HCT116 (cell line): ENCODE data around the gene FOXP1. TPM values are rescaled to one million over a fixed set of nuclear protein-coding genes. Genes with fewer than 3 reads are reported as not detected.

Experiments
- ATAC-seq: fragments of 200-7000 bp; cut with Tn5 transposase; 2 replicates; pipeline ENCODE4 v1.9.1; 2020; ENCODE audit warnings: mild to moderate bottlenecking, moderate library complexity
- BruUV-seq: library from RNA; stranded (reverse); fragments of 400-500 nt; replicated peaks from 2 replicates; lab custom pipeline; 2021; lab: Mats Ljungman, UMichigan
- CTCF ChIA-PET: fragments of 300-600 bp; sonication (Branson Sonifier 250); formaldehyde crosslinking; loops from one replicate; lab custom pipeline; 2021; ENCODE audit warnings: antibody characterized with exemption; lab: Charles Lee
- POLR2A ChIA-PET: fragments of 300-600, 350-600 bp; sonication (Branson Sonifier 250); formaldehyde crosslinking; loops from one replicate; lab custom pipeline; 2021; ENCODE audit warnings: antibody characterized with exemption; lab: Charles Lee
- RAD21 ChIA-PET, 2 experiments: fragments of 300-600 bp; sonication (Branson Sonifier 250); formaldehyde crosslinking; loops; one replicate each; lab custom pipeline; 2023; ENCODE audit warnings: low total read pairs in 2 of 2; ENCODE audit not compliant: uncharacterized antibody in 2 of 2, unreplicated experiment in 2 of 2, low non-redundant PET in 1 of 2; lab: Charles Lee
- DNase-seq: peaks from one replicate; pipeline ENCODE4 v3.0.0-alpha.2; 2010; ENCODE audit warnings: low read depth, low spot score
- H2AFZ ChIP-seq: fragments of 200-600 bp; shearing (Covaris generic), sonication (generic); 2 replicates; pipeline ENCODE4 v1.6.1; 2017; ENCODE audit warnings: low read depth, mixed run types, mixed read lengths, antibody characterized with exemption, low read length; ENCODE audit not compliant: poor library complexity, severe bottlenecking
- H3K27ac ChIP-seq: 2 replicates; pipeline ENCODE4 v1.5.1; 2012; ENCODE audit warnings: low read depth, low read length
- H3K27me3 ChIP-seq: fragments of 200-600 bp; sonication (generic); 2 replicates; pipeline ENCODE4 v1.6.1; 2016; ENCODE audit warnings: mixed run types, low read length, mixed read lengths; ENCODE audit not compliant: insufficient read depth
- H3K36me3 ChIP-seq, 2 experiments: fragments of 200-500 bp in 1 of 2; fragments of 200-600 bp in 1 of 2; sonication (Bioruptor generic) in 1 of 2; sonication (generic) in 1 of 2; 2 replicates each; pipeline versions ENCODE4 v1.5.1 to v1.6.1; 2014 to 2016; ENCODE audit warnings: low read length in 2 of 2, inconsistent platforms in 1 of 2, mixed read lengths in 1 of 2, mixed run types in 1 of 2; ENCODE audit not compliant: insufficient read depth in 2 of 2, control insufficient read depth in 1 of 2
- H3K4me1 ChIP-seq, 2 experiments: fragments of 200-600 bp in 1 of 2; sonication (generic) in 1 of 2; 2 replicates each; pipeline versions ENCODE4 v1.5.1 to v1.6.1; 2012 to 2017; ENCODE audit warnings: low read length in 2 of 2, inconsistent platforms in 1 of 2, mild to moderate bottlenecking in 1 of 2, mixed read lengths in 1 of 2, mixed run types in 1 of 2, moderate library complexity in 1 of 2; ENCODE audit not compliant: insufficient read depth in 2 of 2, control insufficient read depth in 1 of 2
- H3K4me2 ChIP-seq: fragments of 200-600 bp; sonication (generic); 2 replicates; pipeline ENCODE4 v1.6.1; 2017; ENCODE audit warnings: mixed run types, low read length, mixed read lengths
- H3K4me3 ChIP-seq, 2 experiments: fragments of 200-600 bp in 1 of 2; sonication (generic) in 1 of 2; replicated peaks in 1 of 2; 2 replicates each; pipeline ENCODE4 v1.5.1; 2011 to 2016; ENCODE audit warnings: low read length in 2 of 2, control low read depth in 1 of 2, low read depth in 1 of 2, mild to moderate bottlenecking in 1 of 2, mixed read lengths in 1 of 2, mixed run types in 1 of 2
- H3K79me2 ChIP-seq: fragments of 200-600 bp; sonication (generic); 2 replicates; pipeline ENCODE4 v1.6.1; 2017; ENCODE audit warnings: mild to moderate bottlenecking, mixed run types, low read length, moderate library complexity, mixed read lengths; ENCODE audit not compliant: insufficient read depth
- H3K9ac ChIP-seq: fragments of 200-600 bp; sonication (generic); 2 replicates; pipeline ENCODE4 v1.6.1; 2016; ENCODE audit warnings: low read length, mixed read lengths
- H3K9me2 ChIP-seq: fragments of 200-600 bp; sonication (generic), shearing (Covaris generic); 2 replicates; pipeline ENCODE4 v1.6.1; 2017; ENCODE audit warnings: mixed run types, mild to moderate bottlenecking, moderate library complexity; ENCODE audit not compliant: insufficient read depth
- H3K9me3 ChIP-seq, 2 experiments: fragments of 200-500 bp in 1 of 2; fragments of 200-600 bp in 1 of 2; sonication (Bioruptor generic) in 1 of 2; sonication (generic) in 1 of 2; 2 replicates each; pipeline ENCODE4 v1.6.1; 2014 to 2017; ENCODE audit warnings: low read length in 2 of 2, mixed read lengths in 2 of 2, inconsistent platforms in 1 of 2, low read depth in 1 of 2, mild to moderate bottlenecking in 1 of 2, mixed run types in 1 of 2, moderate library complexity in 1 of 2; ENCODE audit not compliant: control insufficient read depth in 1 of 2, insufficient read depth in 1 of 2
- H4K20me1 ChIP-seq: fragments of 200-600 bp; sonication (generic), shearing (Covaris generic); 2 replicates; pipeline ENCODE4 v1.6.1; 2017; ENCODE audit warnings: mixed run types, mild to moderate bottlenecking, moderate library complexity; ENCODE audit not compliant: insufficient read depth
- EGR1 ChIP-seq: IDR thresholded peaks from 2 replicates; pipeline ENCODE4 v1.6.1; 2012; ENCODE audit warnings: low read depth
- EZH2 ChIP-seq: fragments of 200-600 bp; sonication (generic); IDR thresholded peaks from 2 replicates; pipeline ENCODE4 v1.6.1; 2017; ENCODE audit warnings: antibody characterized with exemption, mixed run types
- EZH2phosphoT487 ChIP-seq: fragments of 200-600 bp; IDR thresholded peaks from 2 replicates; pipeline ENCODE4 v1.6.1; 2018; ENCODE audit warnings: antibody characterized with exemption, borderline replicate concordance
- SIN3A ChIP-seq: IDR thresholded peaks from 2 replicates; pipeline ENCODE4 v1.6.1; 2012; ENCODE audit warnings: low read depth
- YY1 ChIP-seq: IDR thresholded peaks from 2 replicates; pipeline ENCODE4 v1.6.1; 2011; ENCODE audit warnings: low read length, low read depth, moderate library complexity, mild to moderate bottlenecking; ENCODE audit not compliant: insufficient replicate concordance; ENCODE audit errors: extremely low read depth
- ZFX ChIP-seq: fragments of 450-650 bp; IDR thresholded peaks from 2 replicates; pipeline ENCODE4 v1.6.1; 2017
- ZNF274 ChIP-seq: fragments of 200-500 bp; sonication (Bioruptor generic); IDR thresholded peaks from 2 replicates; pipeline ENCODE4 v1.6.1; 2014; ENCODE audit warnings: mild to moderate bottlenecking, low read depth, low read length, inconsistent platforms
- intact Hi-C: fragments of 100-400 bp; cut with micrococcal nuclease; formaldehyde crosslinking; loops from 2 replicates; pipeline ENCODE4 v1.10.0; 2022
- total RNA-seq: library from RNA; stranded (reverse); gene quantifications from one replicate; pipeline ENCODE4 v1.2.1, GENCODE V29; 2021; ENCODE audit not compliant: unreplicated experiment
- TF ChIP-seq, protein P1 (sequence below): IDR thresholded peaks from 2 replicates; pipeline ENCODE4 v1.6.1; 2012

FOXP1 gene
- total RNA-seq, 1 experiment from 2014 or later: 11.4 TPM

- no peaks in the 10 kb centered on the region for H3K9me2 ChIP-seq
- H3K79me2 ChIP-seq: no peaks in the 10 kb centered on the region
- no peak overlapping the region for H3K27ac ChIP-seq
- ATAC-seq (no peak), DNase-seq (no peak)
- H3K4me1 ChIP-seq: no peaks in the 10 kb centered on the region
- no peak overlapping the region for H3K4me3 ChIP-seq
- H3K36me3 ChIP-seq: no peaks in the 10 kb centered on the region
- H3K27me3 ChIP-seq: no peaks in the 10 kb centered on the region
- H4K20me1 ChIP-seq: no peaks in the 10 kb centered on the region
- no peak overlapping the region for H3K4me2 ChIP-seq
- H3K9me3 ChIP-seq: no peaks in the 10 kb centered on the region
- BruUV-seq: no TSS peak
- no peak for TF ChIP-seq YY1
- H2AFZ ChIP-seq: no peak overlapping the region
- intact Hi-C loops: no loop called here
- ChIA-PET CTCF (no interaction called here), POLR2A (no interaction called here), RAD21 (no interaction called here)
- no peak overlapping the region for H3K9ac ChIP-seq
Measured at GRCh38 chr3:71564361-71564760, 19.2 kb downstream of the FOXP1 start.

GRCh38 chr3:71563827-71564226 is 19.7 kb downstream of the FOXP1 start:
- H3K9ac ChIP-seq: no peak overlapping the region
- no peaks in the 10 kb centered on the region for H3K9me3 ChIP-seq
- H3K4me3 ChIP-seq: no peak overlapping the region
- H2AFZ ChIP-seq: no peak overlapping the region
- RAD21 ChIA-PET: no interaction called here
- intact Hi-C loops: no loop called here
- BruUV-seq: no TSS peak
- no peak overlapping the region for H3K27ac ChIP-seq
- no peaks in the 10 kb centered on the region for H3K36me3 ChIP-seq
- H3K4me1 ChIP-seq: no peaks in the 10 kb centered on the region
- H4K20me1 ChIP-seq: no peaks in the 10 kb centered on the region
- H3K27me3 ChIP-seq: no peaks in the 10 kb centered on the region
- no peak overlapping the region for H3K4me2 ChIP-seq
- POLR2A ChIA-PET: no interaction called here
- DNase-seq (no peak), ATAC-seq (no peak)
- H3K9me2 ChIP-seq: no peaks in the 10 kb centered on the region
- TF ChIP-seq EGR1: no peak
- no peak for TF ChIP-seq ZNF274
- no peak for TF ChIP-seq ZFX
- TF ChIP-seq EZH2phosphoT487: no peak
- TF ChIP-seq, protein P1, sequence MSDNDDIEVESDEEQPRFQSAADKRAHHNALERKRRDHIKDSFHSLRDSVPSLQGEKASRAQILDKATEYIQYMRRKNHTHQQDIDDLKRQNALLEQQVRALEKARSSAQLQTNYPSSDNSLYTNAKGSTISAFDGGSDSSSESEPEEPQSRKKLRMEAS: no peak
- no peak for TF ChIP-seq EZH2
- no peak for TF ChIP-seq SIN3A
- no peaks in the 10 kb centered on the region for H3K79me2 ChIP-seq
- CTCF ChIA-PET: no interaction called here
